ENCODE results near the gene CLEC2L. TPM values are rescaled to one million over a fixed set of nuclear protein-coding genes. Genes with fewer than 3 reads are reported as not detected.
A peak's percentile ranks its signal among the peaks of the same experiment; 100 is the strongest.

CLEC2L gene
- polyA plus RNA-seq, 3 donors, result not detected

GRCh38 chr7:139588632-139589031 is 65.1 kb downstream of the CLEC2L start:
- Histone ChIP-seq H3K79me2 (ENCODE audit: insufficient read depth, low read length) (no peaks in the 10 kb centered on the region), H3K9me3 (replicated peaks in 1 of 2; ENCODE audit: control insufficient read depth in 1 of 2, insufficient read depth in 1 of 2, low read length in 2 of 2) (no peaks in the 10 kb centered on the region), H3K27ac (ENCODE audit: low read depth in 1 of 2, low read length in 2 of 2) (peak overlapping the region in 1 of 2 donors; percentile 63), H3K9ac (ENCODE audit: insufficient read depth, low read length, poor library complexity, severe bottlenecking) (no peak overlapping the region), H3K4me2 (replicated peaks; ENCODE audit: extremely low read depth, low read length, poor library complexity, severe bottlenecking) (no peak overlapping the region), H3K27me3 (ENCODE audit: control insufficient read depth in 2 of 2, insufficient read depth in 2 of 2, low read length in 2 of 2) (no peaks in the 10 kb centered on the region), H3K4me1 (ENCODE audit: control insufficient read depth in 1 of 2, insufficient read depth in 2 of 2, low read length in 2 of 2) (peaks cover 8% of the 10 kb centered on the region in 2 donors), H3K4me3 (replicated peaks in 1 of 3; ENCODE audit: low read depth in 2 of 3, low read length in 3 of 3) (no peak overlapping the region), H3K36me3 (replicated peaks in 1 of 2; ENCODE audit: control insufficient read depth in 1 of 2, insufficient read depth in 2 of 2, low read length in 2 of 2) (peaks cover 82 to 97% of the 10 kb centered on the region in 2 donors), H2AFZ (ENCODE audit: insufficient read depth, low read depth, low read length, poor library complexity, severe bottlenecking) (no peak overlapping the region), H4K20me1 (ENCODE audit: insufficient read depth, low read length) (peaks cover 41% of the 10 kb centered on the region)
- DNase-seq, result peak in 1 of 3 donors; percentile 9
- Mint-ChIP-seq H3K4me3 (no peak overlapping the region), H3K27ac (peak overlapping the region in 3 of 7 donors; percentile 4 to 79 (median 6)), H3K36me3 (peaks cover 82 to 93% of the 10 kb centered on the region in 2 donors), H3K9me3 (no peaks in the 10 kb centered on the region), H3K27me3 (ENCODE audit: low read depth in 3 of 3) (peaks cover 0 to 2% (median 0%) of the 10 kb centered on the region in 3 donors), H3K4me1 (peaks cover 12% of the 10 kb centered on the region)
- intact Hi-C loops (cut with micrococcal nuclease), result no loop called here
- 41% methylated on average over 4 of the region's 7 CpGs for WGBS (ENCODE audit: insufficient coverage)
- TF ChIP-seq CTCF (IDR thresholded peaks at IDR 0.05), result no peak

GRCh38 chr7:139589474-139589873 is 66.0 kb downstream of the CLEC2L start:
- Histone ChIP-seq H3K4me3 (replicated peaks in 1 of 3; ENCODE audit: low read depth in 2 of 3, low read length in 3 of 3) (no peak overlapping the region), H2AFZ (ENCODE audit: insufficient read depth, low read depth, low read length, poor library complexity, severe bottlenecking) (no peak overlapping the region), H3K4me1 (ENCODE audit: control insufficient read depth in 1 of 2, insufficient read depth in 2 of 2, low read length in 2 of 2) (peaks cover 8% of the 10 kb centered on the region in 2 donors), H3K9me3 (replicated peaks in 1 of 2; ENCODE audit: control insufficient read depth in 1 of 2, insufficient read depth in 1 of 2, low read length in 2 of 2) (no peaks in the 10 kb centered on the region), H4K20me1 (ENCODE audit: insufficient read depth, low read length) (peaks cover 39% of the 10 kb centered on the region), H3K9ac (ENCODE audit: insufficient read depth, low read length, poor library complexity, severe bottlenecking) (no peak overlapping the region), H3K27ac (ENCODE audit: low read depth in 1 of 2, low read length in 2 of 2) (no peak overlapping the region), H3K79me2 (ENCODE audit: insufficient read depth, low read length) (no peaks in the 10 kb centered on the region), H3K36me3 (replicated peaks in 1 of 2; ENCODE audit: control insufficient read depth in 1 of 2, insufficient read depth in 2 of 2, low read length in 2 of 2) (peaks cover 82 to 97% of the 10 kb centered on the region in 2 donors), H3K27me3 (ENCODE audit: control insufficient read depth in 2 of 2, insufficient read depth in 2 of 2, low read length in 2 of 2) (no peaks in the 10 kb centered on the region), H3K4me2 (replicated peaks; ENCODE audit: extremely low read depth, low read length, poor library complexity, severe bottlenecking) (no peak overlapping the region)
- H3K9me3 Mint-ChIP-seq, result no peaks in the 10 kb centered on the region
- H3K27ac Mint-ChIP-seq, result no peak overlapping the region
- 100% methylated on average over 1 of the region's 1 CpG for WGBS (ENCODE audit: insufficient coverage)
- TF ChIP-seq CTCF (IDR thresholded peaks at IDR 0.05), result no peak
- H3K27me3 Mint-ChIP-seq (ENCODE audit: low read depth in 3 of 3), result peaks cover 0 to 2% (median 0%) of the 10 kb centered on the region in 3 donors
- intact Hi-C loops (cut with micrococcal nuclease), result no loop called here
- peaks cover 81 to 93% of the 10 kb centered on the region in 2 donors for H3K36me3 Mint-ChIP-seq
- no peak overlapping the region for H3K4me3 Mint-ChIP-seq
- peaks cover 12% of the 10 kb centered on the region for H3K4me1 Mint-ChIP-seq
- no peak for DNase-seq
